T-helper 9 cell (primary cell): ENCODE data around the gene GNAZ.
"Not testable (repeated sequence)": the region's sequence is repeated elsewhere in the genome, so short reads cannot be mapped to it uniquely, and the experiment has no call there.

Experiments
- DNase-seq: peaks from one replicate; pipeline ENCODE4 v3.0.0-alpha.2; 2020

Gene GNAZ

DNA sequence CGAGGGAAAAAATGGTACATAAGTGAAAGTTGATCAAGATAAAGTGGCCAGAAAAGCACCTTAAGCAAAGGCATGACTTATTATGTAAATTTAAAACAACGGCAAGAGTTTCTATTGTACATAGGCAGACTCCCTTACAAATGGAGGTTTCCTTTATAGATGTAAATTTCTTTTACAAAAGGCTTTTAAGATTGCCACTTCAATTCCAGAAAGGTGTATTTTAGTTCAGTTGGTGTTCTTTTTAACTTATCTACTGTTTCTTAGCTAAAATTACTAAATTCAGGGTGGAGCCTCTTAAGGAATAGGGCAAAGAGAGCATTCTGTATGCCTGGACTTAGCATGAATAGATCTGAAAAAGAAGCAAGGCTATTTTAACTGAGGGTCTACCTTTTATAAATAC lies 24.9 kb upstream of the GNAZ start:
- no peak for DNase-seq

DNA sequence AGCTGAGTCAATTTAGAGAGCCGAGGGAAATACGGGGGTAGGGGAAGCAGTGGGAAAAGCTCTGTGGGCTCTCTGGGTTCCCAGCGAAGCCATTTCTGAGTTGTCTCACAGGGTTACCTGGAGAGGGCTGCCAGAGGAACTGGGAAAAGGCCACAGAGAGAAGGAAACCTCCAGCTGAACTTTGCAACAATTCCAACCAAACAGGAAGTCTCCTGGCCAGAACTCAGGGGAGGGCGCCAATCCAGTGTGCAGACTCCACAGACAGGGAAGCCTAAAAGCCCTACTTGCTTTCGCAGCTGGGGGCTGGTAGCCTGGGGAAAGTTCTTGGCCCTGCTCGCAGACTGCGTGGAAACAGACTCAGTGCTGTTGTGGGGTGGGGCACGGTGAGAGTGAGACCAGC lies 23.1 kb upstream of the GNAZ start:
- no peak for DNase-seq

DNA sequence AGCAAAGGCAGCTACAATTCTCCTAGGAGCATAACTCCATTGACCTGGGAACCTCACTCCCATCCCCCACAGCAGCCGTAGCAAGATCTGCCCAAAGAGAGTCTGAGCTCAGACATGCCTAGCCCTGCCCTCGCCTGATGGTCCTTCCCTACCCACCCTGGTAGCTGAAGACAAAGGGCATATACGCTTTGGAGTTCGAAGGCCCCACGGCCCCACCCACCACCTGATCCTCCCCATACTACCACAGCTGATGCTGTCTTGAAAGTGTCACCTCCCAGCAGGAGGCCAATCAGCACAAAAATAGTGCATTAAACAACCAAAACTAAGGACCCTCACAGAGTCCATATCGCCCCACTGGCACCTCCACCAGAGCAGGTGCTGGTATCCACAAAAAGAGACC lies 22.6 kb upstream of the GNAZ start:
- no peak for DNase-seq

GRCh38 chr22:23050546-23050945 lies 19.8 kb upstream of the GNAZ start:
- DNase-seq, result not testable (repeated sequence)

GRCh38 chr22:23053051-23053707 lies 17.1 kb upstream of the GNAZ start:
- no peak for DNase-seq

GRCh38 chr22:23053912-23054530 lies 16.3 kb upstream of the GNAZ start:
- DNase-seq, result no peak

- DNase-seq, result no peak
Measured at GRCh38 chr22:23054531-23055257, 15.6 kb upstream of the GNAZ start.

DNA sequence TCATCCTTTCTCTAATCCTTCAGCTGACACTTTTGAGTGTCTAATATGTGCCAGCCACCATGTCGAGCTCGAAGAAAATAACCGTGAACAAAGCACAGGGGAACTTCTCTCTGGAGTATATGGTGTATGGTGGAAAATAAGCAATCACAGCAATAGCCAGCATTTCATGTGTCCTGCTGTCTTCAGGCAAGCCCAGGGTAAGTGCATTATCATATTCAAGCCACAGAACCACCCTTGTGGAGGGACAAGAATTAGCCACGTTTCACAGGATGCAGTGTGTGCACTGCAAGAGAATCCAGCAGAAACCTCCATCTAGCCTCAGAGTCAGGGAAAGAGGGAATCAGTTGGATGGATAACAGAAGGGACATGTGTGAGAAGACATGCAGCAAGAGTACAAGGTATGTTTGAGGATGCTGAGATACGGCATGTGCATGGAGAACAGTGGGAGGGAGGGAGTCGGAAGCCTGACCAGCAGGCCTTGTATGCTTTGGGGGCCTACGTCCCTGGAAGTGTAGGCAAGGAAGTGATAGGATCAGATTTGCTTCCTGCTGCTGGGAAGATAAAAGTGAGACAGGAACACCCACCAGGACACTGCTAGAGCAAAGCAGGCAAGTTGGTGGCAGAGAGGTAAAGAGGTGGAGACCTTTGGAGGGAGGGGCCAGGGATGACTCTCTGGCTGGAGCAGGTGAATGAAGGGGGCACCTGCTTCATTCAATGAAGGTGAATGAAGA lies 14.7 kb upstream of the GNAZ start:
- DNase-seq, result no peak

DNA sequence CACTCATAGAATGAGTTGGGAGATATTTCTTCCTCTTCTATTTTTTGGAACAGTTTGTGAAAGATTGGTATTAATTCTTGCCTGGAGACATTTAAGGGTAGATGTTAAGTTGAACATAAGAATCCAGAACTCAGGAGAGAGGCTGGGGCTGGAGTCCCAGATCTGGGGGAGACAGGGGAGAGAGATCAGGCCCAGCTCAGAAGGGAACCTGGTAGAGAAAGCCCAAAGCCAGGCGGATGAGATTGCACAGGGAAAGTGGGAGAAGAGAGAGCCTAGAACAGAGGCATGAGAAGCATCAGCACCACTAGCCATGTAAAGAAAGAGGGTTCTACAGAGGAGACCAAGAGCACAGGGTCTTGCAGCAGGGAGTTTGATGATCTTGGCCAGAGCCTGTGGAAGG lies 13.0 kb upstream of the GNAZ start:
- DNase-seq, result no peak

- DNase-seq, result no peak
Measured at GRCh38 chr22:23058063-23058462, 12.3 kb upstream of the GNAZ start.

DNA sequence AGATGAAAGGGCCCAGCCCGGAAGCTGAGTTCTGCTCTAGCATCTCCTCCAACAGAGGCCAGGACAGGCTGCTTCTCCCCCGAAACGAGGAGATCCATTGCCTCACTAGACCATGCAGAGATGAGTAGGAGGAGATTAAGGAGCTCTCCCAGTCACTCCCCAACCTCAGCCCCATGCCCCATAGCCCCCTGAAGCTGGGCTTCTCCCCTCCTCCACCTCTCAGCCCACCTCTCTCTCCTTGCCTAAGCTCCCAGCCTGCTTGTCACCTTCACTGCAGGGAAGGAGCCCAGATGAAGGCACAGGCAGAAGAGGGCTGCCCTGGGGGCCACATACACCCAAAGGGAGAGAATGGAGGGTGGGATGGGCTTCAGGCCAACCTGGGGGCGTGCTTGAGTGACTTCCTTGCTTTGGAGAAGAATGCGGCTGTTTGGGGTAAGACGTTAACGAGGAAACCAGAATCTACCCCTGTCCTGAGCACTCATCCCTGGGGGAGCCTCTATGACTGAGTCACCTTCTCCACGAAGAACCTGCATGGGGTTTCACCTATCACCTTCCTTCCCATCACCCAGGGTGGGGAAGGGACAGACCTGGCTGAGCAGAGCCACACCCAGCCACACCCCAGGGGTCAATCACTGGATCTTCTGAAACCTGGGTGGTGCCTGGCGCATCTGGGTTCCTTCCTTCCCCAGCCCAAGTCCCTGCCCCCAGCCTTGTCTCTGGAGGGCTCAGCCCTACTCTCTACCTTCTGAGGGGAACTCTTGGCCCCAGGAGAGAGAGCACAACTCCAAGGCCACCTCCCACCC lies 11.6 kb upstream of the GNAZ start:
- DNase-seq, result no peak

GRCh38 chr22:23059284-23059948 lies 10.9 kb upstream of the GNAZ start:
- DNase-seq, result no peak

- DNase-seq, result no peak
Measured at GRCh38 chr22:23060612-23061400, 9.5 kb upstream of the GNAZ start.

DNA sequence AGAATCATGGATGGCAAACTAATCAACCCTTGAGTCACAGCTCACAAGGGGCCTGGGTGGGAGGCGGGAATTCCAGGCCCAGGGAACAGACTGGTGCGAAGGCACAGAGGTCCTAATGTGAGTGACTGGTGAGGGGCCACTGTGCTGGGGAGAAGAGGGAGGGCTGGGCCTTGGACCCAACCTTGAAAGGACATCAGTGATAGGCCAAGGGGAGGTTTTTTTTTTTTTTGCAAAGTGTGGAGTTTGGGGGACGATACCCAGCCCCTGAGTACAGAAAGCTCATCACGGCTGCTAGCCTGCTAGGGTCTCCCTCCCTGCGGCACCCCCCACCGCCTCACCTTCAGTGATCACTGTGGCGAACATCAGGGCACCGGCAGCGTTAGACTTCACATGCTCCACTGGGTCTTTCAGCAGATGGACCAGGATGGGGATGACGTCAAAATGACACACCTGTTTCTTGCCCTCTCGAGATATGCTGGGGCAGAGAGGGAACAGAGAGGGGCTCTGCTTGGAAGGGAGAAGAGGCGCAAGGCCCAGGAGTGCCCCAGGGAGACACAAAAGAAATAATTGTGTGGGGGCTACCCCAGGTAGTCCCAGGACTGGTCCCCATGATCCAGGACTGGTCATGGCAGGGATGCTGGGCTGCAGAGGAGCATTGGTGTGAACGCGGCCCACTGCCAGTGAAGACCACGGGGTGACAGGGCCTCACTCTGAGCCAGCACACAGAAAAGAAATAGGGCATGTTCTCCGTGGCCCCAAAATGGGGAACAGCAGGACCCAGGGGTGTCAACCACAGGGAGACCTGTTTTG lies 8.6 kb upstream of the GNAZ start:
- no peak for DNase-seq

GRCh38 chr22:23062616-23063538 lies 7.4 kb upstream of the GNAZ start:
- DNase-seq, result no peak

DNA sequence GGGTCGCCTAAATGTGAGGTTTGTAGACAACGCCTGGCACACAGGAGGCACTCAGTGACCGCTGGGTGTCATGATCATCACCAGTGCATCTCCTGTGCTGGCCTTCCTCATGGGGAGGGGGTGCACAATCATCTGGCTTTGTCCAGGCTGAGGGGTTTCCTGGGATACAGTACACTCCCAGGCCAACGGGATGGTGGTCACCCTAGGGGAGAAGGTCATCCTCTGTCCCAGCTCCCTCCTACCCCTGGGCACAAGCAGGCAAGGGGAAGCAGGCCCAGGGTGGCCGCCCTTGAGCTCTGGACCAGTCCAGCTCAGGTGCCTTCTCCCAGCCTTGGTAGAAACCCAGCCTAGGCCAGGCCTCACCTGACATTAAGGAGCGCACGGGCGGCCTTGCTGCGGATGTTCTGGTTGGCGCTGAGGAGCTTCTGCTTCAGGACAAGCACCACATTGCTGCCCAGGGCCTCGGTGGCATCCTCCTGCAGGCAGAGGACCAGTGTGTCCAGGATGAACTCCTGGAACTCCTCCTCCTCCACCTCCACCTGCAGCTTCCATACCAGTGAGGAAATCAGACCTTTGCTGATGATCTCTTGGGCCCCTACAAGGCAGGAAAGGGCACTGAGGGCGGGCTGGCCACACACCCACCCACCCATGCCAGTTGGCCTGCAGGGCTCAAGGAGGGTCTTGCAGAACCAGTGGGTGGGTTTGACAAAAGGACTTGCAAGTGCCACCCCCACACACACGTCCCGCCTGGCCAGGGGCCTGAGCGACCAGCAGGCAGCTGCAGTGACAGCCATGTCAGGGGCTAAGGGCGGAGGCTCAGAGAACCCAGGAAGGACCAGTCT lies 6.6 kb upstream of the GNAZ start:
- no peak for DNase-seq

DNA sequence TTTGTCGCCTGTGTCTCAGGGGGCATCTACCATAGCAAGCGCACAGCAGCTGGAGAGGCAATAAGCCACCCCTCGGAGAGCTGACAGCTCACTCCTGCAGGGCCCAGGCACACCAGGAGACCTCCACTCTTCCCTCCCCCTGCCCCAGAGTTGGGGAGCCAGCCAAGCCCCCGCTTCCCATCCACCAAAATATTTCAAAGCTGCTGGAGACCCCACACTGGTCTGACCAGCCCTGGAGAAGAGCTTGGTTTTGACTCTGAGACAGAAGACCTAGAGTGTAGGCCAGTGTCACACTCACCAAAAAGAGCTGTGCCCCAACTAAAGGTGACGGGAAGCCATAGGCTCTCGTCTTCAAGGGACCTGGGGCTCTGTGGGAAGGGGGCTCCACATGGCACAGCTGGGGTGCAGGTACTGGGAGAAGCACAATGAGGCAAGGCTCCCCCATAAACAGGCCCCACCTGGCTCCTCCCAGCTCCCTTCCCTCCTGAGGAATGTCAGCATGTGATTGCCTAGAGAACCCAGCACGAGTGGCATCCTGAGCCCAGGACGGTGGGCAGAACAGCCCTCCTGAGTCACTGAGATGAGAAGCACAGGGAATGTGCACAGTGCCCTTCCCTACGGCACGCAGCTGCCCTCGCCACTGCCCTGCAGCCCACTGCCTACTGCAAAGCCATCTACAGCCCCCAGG lies 5.8 kb upstream of the GNAZ start:
- DNase-seq, result no peak

DNA sequence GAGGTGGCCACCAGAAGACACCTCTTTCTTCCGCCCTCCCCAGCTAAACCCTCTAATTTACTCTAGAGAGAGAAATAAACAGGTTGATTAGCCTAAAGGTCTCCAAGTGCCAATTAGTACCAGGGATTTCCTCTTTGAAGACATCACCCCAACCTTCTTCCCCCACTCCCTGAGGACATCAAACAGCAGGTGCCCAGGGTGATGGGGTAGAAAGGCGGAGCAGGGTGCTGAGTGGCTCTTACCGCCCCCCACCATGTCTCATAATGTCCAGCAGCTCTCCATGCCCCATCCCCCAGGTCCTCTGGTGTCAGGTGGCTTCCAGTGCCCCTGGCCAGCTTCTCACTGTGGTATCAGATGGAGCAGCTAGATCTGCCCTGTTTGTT lies 5.3 kb upstream of the GNAZ start:
- DNase-seq, result no peak
